NT2/D1 (cell line): ENCODE data around the gene HS3ST5.
"Not testable (repeated sequence)": the region's sequence is repeated elsewhere in the genome, so short reads cannot be mapped to it uniquely, and the experiment has no call there.

Experiments
- DNase-seq: peaks from one replicate; pipeline ENCODE4 v3.0.0-alpha.2; 2011; ENCODE audit warnings: low read depth, low spot score
- H3K27me3 ChIP-seq: 2 replicates; pipeline ENCODE4 v1.6.0; 2011; ENCODE audit warnings: mild to moderate bottlenecking; ENCODE audit not compliant: insufficient read length, insufficient read depth
- H3K36me3 ChIP-seq: 2 replicates; pipeline ENCODE4 v1.6.1; 2011; ENCODE audit warnings: mild to moderate bottlenecking, low read length, mixed read lengths; ENCODE audit not compliant: insufficient read depth, insufficient read length
- H3K4me1 ChIP-seq: 2 replicates; pipeline ENCODE4 v1.5.1; 2011; ENCODE audit not compliant: insufficient read depth, insufficient read length
- H3K4me3 ChIP-seq: 2 replicates; pipeline ENCODE4 v1.5.1; 2011; ENCODE audit warnings: low read depth; ENCODE audit not compliant: insufficient read length
- H3K9ac ChIP-seq: 2 replicates; pipeline ENCODE4 v1.6.0; 2011; ENCODE audit warnings: low read depth; ENCODE audit not compliant: insufficient read length
- H3K9me3 ChIP-seq: 2 replicates; pipeline ENCODE4 v1.5.1; 2011; ENCODE audit warnings: mild to moderate bottlenecking, low read length; ENCODE audit not compliant: insufficient read depth
- SUZ12 ChIP-seq: IDR thresholded peaks from 2 replicates; pipeline ENCODE4 v1.6.1; 2011; ENCODE audit not compliant: insufficient read length, insufficient read depth; ENCODE audit errors: extremely low read depth
- YY1 ChIP-seq: IDR thresholded peaks from 2 replicates; pipeline ENCODE4 v1.6.1; 2011; ENCODE audit not compliant: insufficient read length, insufficient read depth
- ZNF274 ChIP-seq: IDR thresholded peaks from 2 replicates; pipeline ENCODE4 v1.6.1; 2011; ENCODE audit warnings: mild to moderate bottlenecking, low read depth, low read length

HS3ST5 gene

GRCh38 chr6:114327074-114327473, 15.7 kb downstream of the HS3ST5 start:
- TF ChIP-seq ZNF274 (no peak), YY1 (no peak), SUZ12 (no peak)
- no peaks in the 10 kb centered on the region for H3K27me3 ChIP-seq
- DNase-seq: no peak
- no peaks in the 10 kb centered on the region for H3K36me3 ChIP-seq
- no peak overlapping the region for H3K4me3 ChIP-seq
- no peaks in the 10 kb centered on the region for H3K9me3 ChIP-seq
- H3K4me1 ChIP-seq: peaks cover 1% of the 10 kb centered on the region
- no peak overlapping the region for H3K9ac ChIP-seq

- peaks cover 1% of the 10 kb centered on the region for H3K4me1 ChIP-seq
- TF ChIP-seq YY1 (no peak), ZNF274 (no peak), SUZ12 (no peak)
- H3K4me3 ChIP-seq: no peak overlapping the region
- H3K36me3 ChIP-seq: no peaks in the 10 kb centered on the region
- H3K9me3 ChIP-seq: no peaks in the 10 kb centered on the region
- DNase-seq: no peak
- H3K9ac ChIP-seq: no peak overlapping the region
- H3K27me3 ChIP-seq: no peaks in the 10 kb centered on the region
Measured at GRCh38 chr6:114323784-114324183, 19.0 kb downstream of the HS3ST5 start.

- no peaks in the 10 kb centered on the region for H3K27me3 ChIP-seq
- H3K4me3 ChIP-seq: no peak overlapping the region
- no peaks in the 10 kb centered on the region for H3K36me3 ChIP-seq
- H3K9ac ChIP-seq: no peak overlapping the region
- no peaks in the 10 kb centered on the region for H3K4me1 ChIP-seq
- DNase-seq: no peak
- no peaks in the 10 kb centered on the region for H3K9me3 ChIP-seq
- TF ChIP-seq SUZ12 (no peak), YY1 (no peak), ZNF274 (no peak)
Measured at GRCh38 chr6:114319749-114320148, 23.1 kb downstream of the HS3ST5 start.

GRCh38 chr6:114315831-114316595, 26.8 kb downstream of the HS3ST5 start:
- Histone ChIP-seq H3K9me3 (no peaks in the 10 kb centered on the region), H3K27me3 (no peaks in the 10 kb centered on the region), H3K4me1 (no peaks in the 10 kb centered on the region), H3K4me3 (no peak overlapping the region), H3K9ac (no peak overlapping the region), H3K36me3 (no peaks in the 10 kb centered on the region)
- TF ChIP-seq SUZ12 (no peak), YY1 (no peak), ZNF274 (no peak)
- DNase-seq: no peak

- H3K27me3 ChIP-seq, H3K36me3 ChIP-seq, DNase-seq, H3K4me1 ChIP-seq, H3K4me3 ChIP-seq, H3K9ac ChIP-seq, H3K9me3 ChIP-seq: not testable (repeated sequence)
Measured at GRCh38 chr6:114313816-114314215, 29.0 kb downstream of the HS3ST5 start.

- Histone ChIP-seq H3K4me1 (no peaks in the 10 kb centered on the region), H3K9ac (no peak overlapping the region), H3K4me3 (no peak overlapping the region), H3K36me3 (no peaks in the 10 kb centered on the region), H3K27me3 (no peaks in the 10 kb centered on the region), H3K9me3 (no peaks in the 10 kb centered on the region)
- TF ChIP-seq ZNF274 (no peak), SUZ12 (no peak), YY1 (no peak)
- DNase-seq: no peak
Measured at GRCh38 chr6:114312931-114313330, 29.9 kb downstream of the HS3ST5 start.

- Histone ChIP-seq H3K9ac (no peak overlapping the region), H3K4me3 (no peak overlapping the region), H3K36me3 (no peaks in the 10 kb centered on the region), H3K4me1 (no peaks in the 10 kb centered on the region), H3K27me3 (no peaks in the 10 kb centered on the region), H3K9me3 (peaks cover 5% of the 10 kb centered on the region; the same call in 1 of the 2 replicates)
- DNase-seq: no peak
- TF ChIP-seq SUZ12 (no peak), YY1 (no peak), ZNF274 (no peak)
Measured at GRCh38 chr6:114310053-114310452, 32.8 kb downstream of the HS3ST5 start.
